ENCODE results near the gene COLEC11.

DNA sequence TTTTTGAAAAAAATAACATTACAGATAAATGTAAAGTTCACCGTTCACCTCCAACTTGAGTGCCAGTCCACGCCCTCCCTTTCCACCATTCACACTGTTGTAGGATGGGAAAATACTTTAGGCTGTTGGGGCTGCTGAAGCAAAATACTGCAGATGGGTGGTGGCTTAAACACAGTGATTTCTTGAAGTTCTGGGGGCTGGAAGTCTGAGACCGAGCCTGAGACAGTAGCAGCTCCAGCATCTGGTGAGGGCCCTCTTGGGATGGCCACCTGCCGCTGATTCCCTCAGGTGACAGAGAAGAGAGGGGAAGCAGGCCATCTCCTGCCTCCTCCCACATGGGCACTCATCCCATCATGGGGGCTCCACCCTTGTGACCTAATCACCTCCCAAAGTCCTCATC lies 80.8 kb downstream of the COLEC11 start:
- no peak for TF ChIP-seq POLR2A (IDR thresholded peaks at IDR 0.05)
- TF ChIP-seq, protein P1, sequence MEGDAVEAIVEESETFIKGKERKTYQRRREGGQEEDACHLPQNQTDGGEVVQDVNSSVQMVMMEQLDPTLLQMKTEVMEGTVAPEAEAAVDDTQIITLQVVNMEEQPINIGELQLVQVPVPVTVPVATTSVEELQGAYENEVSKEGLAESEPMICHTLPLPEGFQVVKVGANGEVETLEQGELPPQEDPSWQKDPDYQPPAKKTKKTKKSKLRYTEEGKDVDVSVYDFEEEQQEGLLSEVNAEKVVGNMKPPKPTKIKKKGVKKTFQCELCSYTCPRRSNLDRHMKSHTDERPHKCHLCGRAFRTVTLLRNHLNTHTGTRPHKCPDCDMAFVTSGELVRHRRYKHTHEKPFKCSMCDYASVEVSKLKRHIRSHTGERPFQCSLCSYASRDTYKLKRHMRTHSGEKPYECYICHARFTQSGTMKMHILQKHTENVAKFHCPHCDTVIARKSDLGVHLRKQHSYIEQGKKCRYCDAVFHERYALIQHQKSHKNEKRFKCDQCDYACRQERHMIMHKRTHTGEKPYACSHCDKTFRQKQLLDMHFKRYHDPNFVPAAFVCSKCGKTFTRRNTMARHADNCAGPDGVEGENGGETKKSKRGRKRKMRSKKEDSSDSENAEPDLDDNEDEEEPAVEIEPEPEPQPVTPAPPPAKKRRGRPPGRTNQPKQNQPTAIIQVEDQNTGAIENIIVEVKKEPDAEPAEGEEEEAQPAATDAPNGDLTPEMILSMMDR (IDR thresholded peaks at IDR 0.05), result no peak
